H1 (cell line): ENCODE results near the gene GLRA1. TPM values are rescaled to one million over a fixed set of nuclear protein-coding genes. Genes with fewer than 3 reads are reported as not detected.

Experiments
- CTCF ChIA-PET: fragments of 300-600 bp; sonication (Branson Sonifier 250); formaldehyde crosslinking; loops from one replicate; lab custom pipeline; 2021; ENCODE audit not compliant: partially characterized antibody; lab: Charles Lee
- POLR2A ChIA-PET: fragments of 300-600 bp; sonication (Branson Sonifier 250); formaldehyde crosslinking; loops from one replicate; lab custom pipeline; 2021; ENCODE audit warnings: inconsistent platforms; ENCODE audit not compliant: partially characterized antibody; lab: Charles Lee
- DNase-seq, 2 experiments: peaks; one replicate each; pipeline versions ENCODE4 v3.0.0 to v3.0.0-alpha.2; 2010 to 2022; ENCODE audit warnings: low spot score in 2 of 2, low read depth in 1 of 2, mixed read lengths in 1 of 2
- FAIRE-seq: peaks from 2 replicates; lab custom pipeline; 2011; peaks lifted over from hg19 to GRCh38; lab: Jason Lieb, UNC
- H2AFZ ChIP-seq: 2 replicates; pipeline ENCODE4 v1.8.1; 2012; ENCODE audit warnings: low read length, inconsistent platforms
- H2AK5ac ChIP-seq: 2 replicates; pipeline ENCODE4 v1.6.1; 2013; ENCODE audit warnings: low read depth, low read length
- H2BK120ac ChIP-seq: replicated peaks from 2 replicates; pipeline ENCODE3; 2013; ENCODE audit warnings: low read depth, low read length, inconsistent platforms
- H2BK12ac ChIP-seq: 2 replicates; pipeline ENCODE4 v1.6.1; 2013; ENCODE audit warnings: low read depth, low read length
- H2BK15ac ChIP-seq: 2 replicates; pipeline ENCODE4 v1.6.1; 2013; ENCODE audit warnings: low read length
- H2BK20ac ChIP-seq: 2 replicates; pipeline ENCODE4 v1.6.1; 2013; ENCODE audit warnings: low read length
- H2BK5ac ChIP-seq: 2 replicates; pipeline ENCODE4 v1.6.1; 2013; ENCODE audit warnings: low read depth, low read length
- H3K14ac ChIP-seq: 2 replicates; pipeline ENCODE4 v1.6.1; 2013; ENCODE audit warnings: inconsistent platforms; ENCODE audit not compliant: insufficient read length
- H3K18ac ChIP-seq: 2 replicates; pipeline ENCODE4 v1.6.1; 2013; ENCODE audit warnings: low read length; ENCODE audit errors: extremely low read depth
- H3K23ac ChIP-seq: 2 replicates; pipeline ENCODE4 v1.6.1; 2013; ENCODE audit warnings: inconsistent platforms; ENCODE audit not compliant: insufficient read length
- H3K23me2 ChIP-seq: 2 replicates; pipeline ENCODE4 v1.6.1; 2013; ENCODE audit warnings: low read depth, low read length
- H3K27ac ChIP-seq: 2 replicates; pipeline ENCODE4 v1.6.1; 2011; ENCODE audit warnings: low read depth, low read length, inconsistent platforms
- H3K27me3 ChIP-seq, 4 experiments: replicated peaks in 1 of 4; 1 replicate in 1 of 4; 2 replicates in 3 of 4; pipeline versions ENCODE4 v1.6.1 to v1.8.1; 2011 to 2013; ENCODE audit warnings: low read length in 3 of 4, mild to moderate bottlenecking in 3 of 4, inconsistent platforms in 2 of 4, mixed read lengths in 2 of 4, moderate library complexity in 1 of 4; ENCODE audit not compliant: control insufficient read depth in 3 of 4, insufficient read depth in 3 of 4; ENCODE audit errors: extremely low read depth in 1 of 4
- H3K36me3 ChIP-seq, 4 experiments: 2 replicates each; pipeline versions ENCODE4 v1.6.1 to v1.8.1; 2011 to 2013; ENCODE audit warnings: mild to moderate bottlenecking in 4 of 4, low read length in 3 of 4, moderate library complexity in 2 of 4, control low read depth in 1 of 4, inconsistent platforms in 1 of 4; ENCODE audit not compliant: insufficient read depth in 4 of 4, control insufficient read depth in 2 of 4
- H3K4ac ChIP-seq: replicated peaks from 2 replicates; pipeline ENCODE3; 2013; ENCODE audit warnings: low read length, low read depth, mixed read lengths, inconsistent platforms; ENCODE audit not compliant: insufficient read length
- H3K4me1 ChIP-seq, 4 experiments: replicated peaks in 1 of 4; 1 replicate in 1 of 4; 2 replicates in 3 of 4; pipeline versions ENCODE4 v1.6.1 to v1.8.1; 2011 to 2013; ENCODE audit warnings: low read length in 3 of 4, inconsistent platforms in 2 of 4, mixed read lengths in 1 of 4; ENCODE audit not compliant: insufficient read depth in 4 of 4, control insufficient read depth in 3 of 4
- H3K4me2 ChIP-seq, 2 experiments: 2 replicates each; pipeline versions ENCODE4 v1.6.1 to v1.8.1; 2011 to 2013; ENCODE audit warnings: low read depth in 2 of 2, low read length in 2 of 2, control low read depth in 1 of 2, inconsistent platforms in 1 of 2, mild to moderate bottlenecking in 1 of 2; ENCODE audit not compliant: insufficient read depth in 1 of 2
- H3K4me3 ChIP-seq, 4 experiments: fragments of 200-600, 300-600 bp in 1 of 4; sonication (generic), shearing (Covaris generic), sonication (Bioruptor Twin) in 1 of 4; 2 replicates each; pipeline versions ENCODE4 v1.5.1 to v1.8.1; 2011 to 2016; ENCODE audit warnings: low read length in 4 of 4, low read depth in 3 of 4, control low read depth in 2 of 4, inconsistent platforms in 2 of 4, mild to moderate bottlenecking in 2 of 4, mixed read lengths in 1 of 4, moderate library complexity in 1 of 4; ENCODE audit not compliant: insufficient read depth in 2 of 4; ENCODE audit errors: extremely low read depth in 1 of 4
- H3K56ac ChIP-seq: replicated peaks from 2 replicates; pipeline ENCODE3; 2013; ENCODE audit warnings: low read depth, mild to moderate bottlenecking, mixed read lengths, low read length, inconsistent platforms; ENCODE audit not compliant: insufficient read length
- H3K79me1 ChIP-seq: 2 replicates; pipeline ENCODE4 v1.6.1; 2013; ENCODE audit warnings: low read depth, low read length, control low read depth
- H3K79me2 ChIP-seq, 2 experiments: 2 replicates each; pipeline versions ENCODE4 v1.6.1 to v1.8.1; 2012 to 2013; ENCODE audit warnings: low read length in 2 of 2, mild to moderate bottlenecking in 2 of 2, inconsistent platforms in 1 of 2; ENCODE audit not compliant: insufficient read depth in 2 of 2, control insufficient read depth in 1 of 2
- H3K9ac ChIP-seq, 4 experiments: replicated peaks in 1 of 4; 1 replicate in 1 of 4; 2 replicates in 3 of 4; pipeline versions ENCODE4 v1.6.1 to v1.8.1; 2011 to 2013; ENCODE audit warnings: low read depth in 3 of 4, low read length in 3 of 4, control low read depth in 2 of 4, mild to moderate bottlenecking in 2 of 4, moderate library complexity in 2 of 4, inconsistent platforms in 1 of 4; ENCODE audit errors: extremely low read depth in 1 of 4
- H3K9me3 ChIP-seq, 2 experiments: 2 replicates each; pipeline versions ENCODE4 v1.6.1 to v1.8.1; 2012 to 2013; ENCODE audit warnings: mild to moderate bottlenecking in 2 of 2, moderate library complexity in 2 of 2, control low read depth in 1 of 2, inconsistent platforms in 1 of 2, low read depth in 1 of 2, low read length in 1 of 2, mixed read lengths in 1 of 2; ENCODE audit not compliant: insufficient read depth in 2 of 2
- H4K20me1 ChIP-seq, 2 experiments: replicated peaks in 1 of 2; 2 replicates each; pipeline versions ENCODE3 to v1.8.1; 2011 to 2013; ENCODE audit warnings: inconsistent platforms in 2 of 2, low read length in 2 of 2, mild to moderate bottlenecking in 1 of 2; ENCODE audit not compliant: insufficient read depth in 2 of 2, control insufficient read depth in 1 of 2
- H4K5ac ChIP-seq: 2 replicates; pipeline ENCODE4 v1.6.1; 2013; ENCODE audit warnings: low read length, low read depth, mixed read lengths, inconsistent platforms; ENCODE audit not compliant: insufficient read length
- H4K8ac ChIP-seq: 2 replicates; pipeline ENCODE4 v1.8.0; 2013; ENCODE audit warnings: mild to moderate bottlenecking, moderate library complexity, low read length, inconsistent platforms; ENCODE audit not compliant: insufficient read depth; ENCODE audit errors: extremely low read depth
- H4K91ac ChIP-seq: replicated peaks from 2 replicates; pipeline ENCODE3; 2013; ENCODE audit warnings: low read length, mixed read lengths, inconsistent platforms; ENCODE audit not compliant: insufficient read length
- CBX5 ChIP-seq: fragments of 300-800, 300-1000 bp; sonication (generic); IDR thresholded peaks from 2 replicates; pipeline ENCODE4 v1.7.1; 2016; ENCODE audit warnings: antibody characterized with exemption, low read length, low read depth
- CHD1 ChIP-seq: IDR thresholded peaks from 2 replicates; pipeline ENCODE4 v1.6.1; 2012; ENCODE audit warnings: low read depth, low read length, improper control_type of control experiment
- CREB1 ChIP-seq: IDR thresholded peaks from 2 replicates; pipeline ENCODE4 v1.6.1; 2012; ENCODE audit warnings: inconsistent platforms
- EP300 ChIP-seq, 2 experiments: IDR thresholded peaks; 1 replicate in 1 of 2; 2 replicates in 1 of 2; pipeline ENCODE4 v1.6.1; 2011 to 2012; ENCODE audit warnings: low read depth in 2 of 2, low read length in 2 of 2, mild to moderate bottlenecking in 2 of 2, borderline replicate concordance in 1 of 2, inconsistent platforms in 1 of 2, moderate library complexity in 1 of 2
- HDAC2 ChIP-seq, 2 experiments: fragments of 300-600 bp in 1 of 2; sonication (generic) in 1 of 2; IDR thresholded peaks; 2 replicates each; pipeline ENCODE4 v1.6.1; 2011 to 2012; ENCODE audit warnings: low read depth in 2 of 2, low read length in 2 of 2, mild to moderate bottlenecking in 2 of 2, moderate library complexity in 2 of 2, borderline replicate concordance in 1 of 2, inconsistent platforms in 1 of 2
- KDM1A ChIP-seq: fragments of 200-600, 300-600 bp; sonication (generic); IDR thresholded peaks from 2 replicates; pipeline ENCODE4 v1.7.1; 2016; ENCODE audit warnings: mild to moderate bottlenecking, low read length, borderline replicate concordance
- NANOG ChIP-seq: IDR thresholded peaks from 2 replicates; pipeline ENCODE4 v1.6.1; 2011; ENCODE audit warnings: low read length, low read depth, mild to moderate bottlenecking, inconsistent platforms; ENCODE audit not compliant: insufficient read depth, poor library complexity, severe bottlenecking
- PHF8 ChIP-seq: fragments of 200-600 bp; sonication (generic); conservative IDR thresholded peaks from 2 replicates; pipeline ENCODE4 v1.7.1; 2012; ENCODE audit warnings: low read depth, mild to moderate bottlenecking, inconsistent platforms, low read length, moderate library complexity
- RAD21 ChIP-seq, 2 experiments: IDR thresholded peaks in 1 of 2; conservative IDR thresholded peaks in 1 of 2; 2 replicates each; pipeline ENCODE4 v1.6.1; 2011; ENCODE audit warnings: low read depth in 2 of 2, low read length in 2 of 2, improper control_type of control experiment in 1 of 2, inconsistent platforms in 1 of 2, mild to moderate bottlenecking in 1 of 2, moderate library complexity in 1 of 2
- RNF2 ChIP-seq: fragments of 200-900, 300-1000 bp; sonication (generic); IDR thresholded peaks from 2 replicates; pipeline ENCODE4 v1.7.1; 2016; ENCODE audit warnings: borderline replicate concordance, low read depth, mild to moderate bottlenecking, antibody characterized with exemption, low read length; ENCODE audit not compliant: poor library complexity, severe bottlenecking; ENCODE audit errors: missing control alignments
- SP2 ChIP-seq: IDR thresholded peaks from 2 replicates; pipeline ENCODE4 v1.6.1; 2012; ENCODE audit warnings: mild to moderate bottlenecking, low read length, inconsistent platforms
- WGBS, 2 experiments: shearing (Covaris generic) in 1 of 2; methylation state at CpG; one replicate each; pipeline versions ENCODE4 v1.1.6 to v1.1.7; 2013 to 2015; ENCODE audit warnings: low lambda C conversion rate in 2 of 2, mixed read lengths in 2 of 2, inconsistent platforms in 1 of 2, low coverage in 1 of 2, missing lambda C conversion rate in 1 of 2; ENCODE audit not compliant: insufficient replicate concordance in 2 of 2, insufficient coverage in 1 of 2, insufficient read length in 1 of 2; ENCODE audit errors: extremely low coverage in 1 of 2, missing lambda C conversion rate in 1 of 2; 5-methylcytosine and 5-hydroxymethylcytosine counted together
- polyA plus RNA-seq, 7 experiments: library from polyadenylated mRNA; depleted of rRNA in 3 of 7; stranded (reverse) in 5 of 7; unstranded in 2 of 7; fragments of >200 nt in 5 of 7; fragments of 200-250 nt in 2 of 7; gene quantifications; 1 replicate in 5 of 7; 2 replicates in 1 of 7; 4 replicates in 1 of 7; pipeline versions ENCODE4 v1.2.1 to v1.2.3, GENCODE V29; 2011 to 2013; ENCODE audit warnings: missing spikeins in 2 of 7, mixed read lengths in 2 of 7
- total RNA-seq: library from RNA; stranded (reverse); fragmentation: NEBNext Ultra II Directional; extraction: Animal tissue kit (Norgen Biotek cat#: 25700); gene quantifications from 2 replicates; pipeline ENCODE4 v1.2.1, GENCODE V29; 2021
- TF ChIP-seq, protein P1 (sequence below): IDR thresholded peaks from 2 replicates; pipeline ENCODE4 v1.6.1; 2012; ENCODE audit warnings: inconsistent platforms

GLRA1 gene
- total and polyA plus RNA-seq, 2 of the 8 experiments (the other 6 are each of a cell fraction or from before 2014, with no cell fraction given) = not detected

DNA sequence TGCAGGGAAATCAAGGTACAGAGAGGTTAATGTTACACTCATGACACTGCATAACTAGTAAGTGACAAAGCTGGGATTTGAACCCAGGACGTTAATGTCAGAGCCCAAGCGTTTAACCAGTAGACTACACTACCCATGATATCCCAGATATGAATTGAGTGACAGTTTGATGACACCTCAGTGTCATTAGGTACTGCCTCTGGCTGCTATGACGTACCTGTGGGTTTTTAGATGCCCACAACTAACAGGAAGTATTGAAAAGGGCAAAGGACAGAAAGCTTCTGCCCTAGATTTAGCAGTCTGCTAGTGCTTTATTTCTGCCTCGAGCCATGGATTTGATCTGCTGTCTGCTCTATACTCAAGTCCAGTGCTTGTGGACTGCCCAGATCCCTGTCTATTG is 56.2 kb downstream of the GLRA1 start:
- H3K27ac ChIP-seq = no peak overlapping the region
- H3K18ac ChIP-seq = no peak overlapping the region
- H4K8ac ChIP-seq = no peak overlapping the region
- no peaks in the 10 kb centered on the region for H3K79me1 ChIP-seq
- H3K79me2 ChIP-seq = no peaks in the 10 kb centered on the region
- no peak overlapping the region for H3K56ac ChIP-seq
- H3K23ac ChIP-seq = no peak overlapping the region
- FAIRE-seq = no peak
- H3K23me2 ChIP-seq = no peaks in the 10 kb centered on the region
- no peak overlapping the region for H2BK12ac ChIP-seq
- no peaks in the 10 kb centered on the region for H3K9me3 ChIP-seq
- H3K14ac ChIP-seq = no peak overlapping the region
- H3K9ac ChIP-seq = no peak overlapping the region
- no peak overlapping the region for H4K5ac ChIP-seq
- no peak for DNase-seq
- H3K4me1 ChIP-seq = no peaks in the 10 kb centered on the region
- H3K4me3 ChIP-seq = no peak overlapping the region
- no peak overlapping the region for H2BK20ac ChIP-seq
- no peak overlapping the region for H3K4ac ChIP-seq
- ChIA-PET POLR2A (no interaction called here), CTCF (interaction anchor here (0.7 to 1.5 kb wide), 4 partner anchors 15 to 481 kb away, joined by 3 to 5 read pairs (median 4); no protein-coding TSS in a partner anchor)
- no peaks in the 10 kb centered on the region for H3K27me3 ChIP-seq
- H4K20me1 ChIP-seq = no peaks in the 10 kb centered on the region
- no peak overlapping the region for H2BK120ac ChIP-seq
- no peak overlapping the region for H2BK15ac ChIP-seq
- WGBS, 2 experiments = 89% methylated on average over 4 of the region's 4 CpGs; no CpG with 5 or more reads in 1 of the 2 experiments
- H2BK5ac ChIP-seq = no peak overlapping the region
- H2AK5ac ChIP-seq = no peak overlapping the region
- H4K91ac ChIP-seq = no peak overlapping the region
- no peak overlapping the region for H3K4me2 ChIP-seq
- no peak overlapping the region for H2AFZ ChIP-seq
- no peaks in the 10 kb centered on the region for H3K36me3 ChIP-seq
- TF ChIP-seq CREB1 (no peak), KDM1A (no peak), CBX5 (no peak), EP300 (IDR thresholded peaks at IDR 0.05; ENCODE audit: borderline replicate concordance in 1 of 2, low read depth in 2 of 2, low read length in 2 of 2) (no peak), SP2 (no peak), RNF2 (no peak), NANOG (no peak), CHD1 (no peak), RAD21 (IDR thresholded peaks at IDR 0.05 in 1 of 2, conservative IDR thresholded peaks at IDR 0.05 in 1 of 2; ENCODE audit: low read depth in 2 of 2, low read length in 2 of 2) (no peak), PHF8 (no peak), HDAC2 (IDR thresholded peaks at IDR 0.05; ENCODE audit: borderline replicate concordance in 1 of 2, low read depth in 2 of 2, low read length in 2 of 2) (no peak)
- TF ChIP-seq, protein P1, sequence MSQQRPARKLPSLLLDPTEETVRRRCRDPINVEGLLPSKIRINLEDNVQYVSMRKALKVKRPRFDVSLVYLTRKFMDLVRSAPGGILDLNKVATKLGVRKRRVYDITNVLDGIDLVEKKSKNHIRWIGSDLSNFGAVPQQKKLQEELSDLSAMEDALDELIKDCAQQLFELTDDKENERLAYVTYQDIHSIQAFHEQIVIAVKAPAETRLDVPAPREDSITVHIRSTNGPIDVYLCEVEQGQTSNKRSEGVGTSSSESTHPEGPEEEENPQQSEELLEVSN = no peak
